Endothelial cell of umbilical vein (primary cell): ENCODE data around the gene CFAP107. TPM values are rescaled to one million over a fixed set of nuclear protein-coding genes. Genes with fewer than 3 reads are reported as not detected.

Experiments used
- BruUV-seq: library from RNA; stranded (reverse); fragments of 400-500 nt; replicated peaks from 2 replicates; lab custom pipeline; 2021; lab: Mats Ljungman, UMichigan
- CTCF ChIA-PET: fragments of 300-600, 350-600 bp; sonication (Branson Sonifier 250); formaldehyde crosslinking; loops from one replicate; lab custom pipeline; 2021; ENCODE audit warnings: antibody characterized with exemption, inconsistent platforms; lab: Charles Lee
- POLR2A ChIA-PET: fragments of 300-600, 350-600 bp; sonication (Branson Sonifier 250); formaldehyde crosslinking; loops from one replicate; lab custom pipeline; 2021; ENCODE audit warnings: antibody characterized with exemption, inconsistent platforms; lab: Charles Lee
- DNase-seq: peaks from one replicate; pipeline ENCODE4 v3.0.0-alpha.2; 2011; ENCODE audit warnings: low read depth, low spot score
- FAIRE-seq: peaks from 2 replicates; lab custom pipeline; 2011; peaks lifted over from hg19 to GRCh38; lab: Jason Lieb, UNC
- H2AFZ ChIP-seq: 2 replicates; pipeline ENCODE4 v1.6.0; 2012; ENCODE audit warnings: low read depth, low read length, control low read depth, inconsistent platforms
- H3K27ac ChIP-seq: 2 replicates; pipeline ENCODE4 v1.5.1; 2011; ENCODE audit warnings: low read depth, mild to moderate bottlenecking, control low read depth, low read length, moderate library complexity; ENCODE audit not compliant: insufficient read depth
- H3K27me3 ChIP-seq, 2 experiments: 2 replicates each; pipeline versions ENCODE4 v1.6.0 to v1.6.1; 2011; ENCODE audit warnings: low read length in 2 of 2, mixed read lengths in 1 of 2; ENCODE audit not compliant: control insufficient read depth in 2 of 2, insufficient read depth in 2 of 2
- H3K36me3 ChIP-seq, 2 experiments: 2 replicates in 1 of 2; 3 replicates in 1 of 2; pipeline ENCODE4 v1.5.1; 2011; ENCODE audit warnings: low read length in 2 of 2, mild to moderate bottlenecking in 1 of 2, moderate library complexity in 1 of 2; ENCODE audit not compliant: control insufficient read depth in 2 of 2, insufficient read depth in 2 of 2; ENCODE audit errors: extremely low read depth in 1 of 2
- H3K4me1 ChIP-seq: 3 replicates; pipeline ENCODE4 v1.5.1; 2011; ENCODE audit warnings: mild to moderate bottlenecking, low read length; ENCODE audit not compliant: control insufficient read depth, insufficient read depth; ENCODE audit errors: extremely low read depth
- H3K4me2 ChIP-seq: 2 replicates; pipeline ENCODE4 v1.6.1; 2011; ENCODE audit warnings: low read length, control low read depth, mixed read lengths; ENCODE audit not compliant: insufficient read depth
- H3K4me3 ChIP-seq, 3 experiments: fragments of 200-600 bp in 1 of 3; sonication (generic), shearing (Covaris generic) in 1 of 3; replicated peaks in 1 of 3; 2 replicates each; pipeline ENCODE4 v1.5.1; 2011 to 2016; ENCODE audit warnings: control low read depth in 3 of 3, low read length in 3 of 3, mild to moderate bottlenecking in 2 of 3, inconsistent platforms in 1 of 3, low read depth in 1 of 3, moderate library complexity in 1 of 3; ENCODE audit not compliant: insufficient read depth in 1 of 3
- H3K79me2 ChIP-seq: 2 replicates; pipeline ENCODE4 v1.6.0; 2012; ENCODE audit warnings: low read length, inconsistent platforms; ENCODE audit not compliant: control insufficient read depth, insufficient read depth
- H3K9ac ChIP-seq: replicated peaks from 2 replicates; pipeline ENCODE3; 2011; ENCODE audit warnings: low read length, control low read depth; ENCODE audit not compliant: insufficient read depth; ENCODE audit errors: extremely low read depth
- H3K9me1 ChIP-seq: replicated peaks from 3 replicates; pipeline ENCODE4 v1.6.0; 2011; ENCODE audit warnings: mild to moderate bottlenecking, low read length; ENCODE audit not compliant: control insufficient read depth, insufficient read depth; ENCODE audit errors: extremely low read depth
- H3K9me3 ChIP-seq: replicated peaks from 2 replicates; pipeline ENCODE4 v1.5.1; 2012; ENCODE audit warnings: low read length, inconsistent platforms; ENCODE audit not compliant: control insufficient read depth, insufficient read depth
- H4K20me1 ChIP-seq: replicated peaks from 2 replicates; pipeline ENCODE3; 2011; ENCODE audit warnings: mild to moderate bottlenecking, low read length; ENCODE audit not compliant: control insufficient read depth, insufficient read depth; ENCODE audit errors: extremely low read depth
- EZH2 ChIP-seq: IDR thresholded peaks from 2 replicates; pipeline ENCODE4 v1.6.1; 2012; ENCODE audit warnings: borderline replicate concordance, low read depth, mild to moderate bottlenecking, moderate library complexity, low read length, inconsistent platforms; ENCODE audit not compliant: severe bottlenecking
- FOS ChIP-seq: IDR thresholded peaks from 2 replicates; pipeline ENCODE4 v1.6.1; 2011; ENCODE audit warnings: mild to moderate bottlenecking, low read length, moderate library complexity, borderline replicate concordance; ENCODE audit not compliant: insufficient read depth
- GATA2 ChIP-seq: IDR thresholded peaks from 2 replicates; pipeline ENCODE4 v1.7.0; 2011; ENCODE audit warnings: low read depth, mild to moderate bottlenecking, moderate library complexity, mixed read lengths, low read length; ENCODE audit not compliant: insufficient read length, insufficient read depth
- JUN ChIP-seq: IDR thresholded peaks from 2 replicates; pipeline ENCODE4 v1.6.1; 2011; ENCODE audit warnings: borderline replicate concordance, low read depth; ENCODE audit not compliant: insufficient read length, insufficient read depth
- MYC ChIP-seq: IDR thresholded peaks from one replicate; pipeline ENCODE4 v1.6.1; 2011; ENCODE audit warnings: mild to moderate bottlenecking, low read depth, low read length
- POLR2A ChIP-seq: IDR thresholded peaks from 2 replicates; pipeline ENCODE4 v1.6.1; 2012; ENCODE audit warnings: low read depth, mild to moderate bottlenecking, control low read depth, low read length
- POLR2AphosphoS5 ChIP-seq: IDR thresholded peaks from 2 replicates; pipeline ENCODE4 v1.6.1; 2012; ENCODE audit warnings: low read depth, mild to moderate bottlenecking, control low read depth, low read length, moderate library complexity; ENCODE audit not compliant: insufficient read depth
- dilution Hi-C: fragments of 300-500 bp; cut with MboI; formaldehyde crosslinking; loops from one replicate; pipeline ENCODE4 v1.15.0; 2019; ENCODE audit warnings: low sequenced_read_pairs; ENCODE audit not compliant: extremely low pct_ligation_motif_present
- intact Hi-C: fragments of 100-400 bp; cut with micrococcal nuclease; formaldehyde crosslinking; loops from one replicate; pipeline ENCODE4 v1.10.0; 2022
- polyA plus RNA-seq, 4 experiments: library from polyadenylated mRNA; depleted of rRNA in 3 of 4; stranded (reverse) in 3 of 4; unstranded in 1 of 4; fragments of >200 nt; gene quantifications; 2 replicates each; pipeline versions ENCODE4 v1.2.1 to v1.2.3, GENCODE V29; 2011 to 2012; ENCODE audit warnings: missing spikeins in 1 of 4
- total RNA-seq: library from RNA; stranded (reverse); gene quantifications from 2 replicates; pipeline ENCODE4 v1.2.3, GENCODE V29; 2021
- TF ChIP-seq, protein P1 (sequence below), 2 donors: IDR thresholded peaks; 1 replicate in 1 of 2; 2 replicates in 1 of 2; pipeline ENCODE4 v1.5.1; 2011; ENCODE audit warnings: low read length in 2 of 2, mild to moderate bottlenecking in 2 of 2, moderate library complexity in 2 of 2, control low read depth in 1 of 2, inconsistent platforms in 1 of 2, low read depth in 1 of 2; ENCODE audit not compliant: insufficient read depth in 1 of 2; ENCODE audit errors: extremely low read depth in 1 of 2
- TF ChIP-seq, protein P2 (sequence below): IDR thresholded peaks from 2 replicates; pipeline ENCODE4 v1.6.1; 2011; ENCODE audit not compliant: insufficient read depth, insufficient read length

Gene CFAP107
- total and polyA plus RNA-seq, 2 donors (not counting 3 experiments of a cell fraction or from before 2014, with no cell fraction given), result not detected

DNA sequence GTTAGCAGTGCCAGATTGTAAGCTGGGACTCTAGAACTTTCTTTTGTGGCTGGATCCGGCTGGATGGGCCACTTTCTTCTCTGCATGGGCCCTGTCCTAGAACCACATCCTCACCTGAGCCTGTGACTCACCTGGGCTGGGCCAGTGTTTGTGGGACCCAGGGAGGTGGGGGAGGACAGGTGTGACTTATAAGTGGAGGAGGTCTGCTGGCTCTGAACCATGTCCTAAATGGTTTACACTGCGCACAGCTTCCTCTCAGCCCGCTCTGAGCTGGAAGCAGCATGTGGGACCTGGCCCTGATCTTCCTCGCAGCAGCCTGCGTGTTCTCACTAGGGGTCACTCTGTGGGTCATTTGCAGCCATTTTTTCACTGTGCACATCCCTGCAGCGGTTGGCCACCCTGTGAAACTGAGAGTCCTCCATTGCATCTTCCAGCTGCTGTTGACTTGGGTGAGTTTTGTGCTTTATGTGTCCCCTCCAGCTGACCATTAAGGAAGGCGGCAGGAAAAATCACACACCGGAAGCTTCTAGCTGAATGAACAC, 30.0 kb upstream of the CFAP107 start, which contains the start of gene AADACL3:
Gene AADACL3 (plus strand): TSS at position 215 of the 542 bp plus-strand sequence. CDS start 67 bp downstream, at position 282.
- Histone ChIP-seq H3K9ac (no peak within 1 kb of the TSS), H3K27ac (no peak within 1 kb of the TSS), H4K20me1 (no peaks in the 10 kb centered on the region), H3K9me1 (no peaks in the 10 kb centered on the region), H2AFZ (no peak within 1 kb of the TSS), H3K27me3 (no peaks in the 10 kb centered on the region), H3K4me1 (no peaks in the 10 kb centered on the region), H3K36me3 (no peaks in the 10 kb centered on the region), H3K79me2 (no peaks in the 10 kb centered on the region), H3K4me3 (no peak within 1 kb of the TSS), H3K4me2 (no peak within 1 kb of the TSS), H3K9me3 (no peaks in the 10 kb centered on the region)
- TF ChIP-seq EZH2 (no peak), POLR2AphosphoS5 (no peak), POLR2A (no peak), MYC (no peak), FOS (no peak), GATA2 (no peak), JUN (no peak)
- TF ChIP-seq, protein P1, sequence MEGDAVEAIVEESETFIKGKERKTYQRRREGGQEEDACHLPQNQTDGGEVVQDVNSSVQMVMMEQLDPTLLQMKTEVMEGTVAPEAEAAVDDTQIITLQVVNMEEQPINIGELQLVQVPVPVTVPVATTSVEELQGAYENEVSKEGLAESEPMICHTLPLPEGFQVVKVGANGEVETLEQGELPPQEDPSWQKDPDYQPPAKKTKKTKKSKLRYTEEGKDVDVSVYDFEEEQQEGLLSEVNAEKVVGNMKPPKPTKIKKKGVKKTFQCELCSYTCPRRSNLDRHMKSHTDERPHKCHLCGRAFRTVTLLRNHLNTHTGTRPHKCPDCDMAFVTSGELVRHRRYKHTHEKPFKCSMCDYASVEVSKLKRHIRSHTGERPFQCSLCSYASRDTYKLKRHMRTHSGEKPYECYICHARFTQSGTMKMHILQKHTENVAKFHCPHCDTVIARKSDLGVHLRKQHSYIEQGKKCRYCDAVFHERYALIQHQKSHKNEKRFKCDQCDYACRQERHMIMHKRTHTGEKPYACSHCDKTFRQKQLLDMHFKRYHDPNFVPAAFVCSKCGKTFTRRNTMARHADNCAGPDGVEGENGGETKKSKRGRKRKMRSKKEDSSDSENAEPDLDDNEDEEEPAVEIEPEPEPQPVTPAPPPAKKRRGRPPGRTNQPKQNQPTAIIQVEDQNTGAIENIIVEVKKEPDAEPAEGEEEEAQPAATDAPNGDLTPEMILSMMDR (IDR thresholded peaks at IDR 0.05; ENCODE audit: extremely low read depth in 1 of 2, insufficient read depth in 1 of 2, low read depth in 1 of 2, low read length in 2 of 2), result no peak
- TF ChIP-seq, protein P2, sequence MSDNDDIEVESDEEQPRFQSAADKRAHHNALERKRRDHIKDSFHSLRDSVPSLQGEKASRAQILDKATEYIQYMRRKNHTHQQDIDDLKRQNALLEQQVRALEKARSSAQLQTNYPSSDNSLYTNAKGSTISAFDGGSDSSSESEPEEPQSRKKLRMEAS, result no peak
- ChIA-PET POLR2A (no interaction called here), CTCF (no interaction called here)
- intact Hi-C loops (no loop called here), dilution Hi-C loops (no loop called here)
- FAIRE-seq (no peak), DNase-seq (no peak)
- BruUV-seq, result no TSS peak
